ENCODE data around the gene SLC16A7. TPM values are rescaled to one million over a fixed set of nuclear protein-coding genes. Genes with fewer than 3 reads are reported as not detected.

SLC16A7 gene
- total RNA-seq, 1 donor from 2014 or later = 26.0 TPM

DNA sequence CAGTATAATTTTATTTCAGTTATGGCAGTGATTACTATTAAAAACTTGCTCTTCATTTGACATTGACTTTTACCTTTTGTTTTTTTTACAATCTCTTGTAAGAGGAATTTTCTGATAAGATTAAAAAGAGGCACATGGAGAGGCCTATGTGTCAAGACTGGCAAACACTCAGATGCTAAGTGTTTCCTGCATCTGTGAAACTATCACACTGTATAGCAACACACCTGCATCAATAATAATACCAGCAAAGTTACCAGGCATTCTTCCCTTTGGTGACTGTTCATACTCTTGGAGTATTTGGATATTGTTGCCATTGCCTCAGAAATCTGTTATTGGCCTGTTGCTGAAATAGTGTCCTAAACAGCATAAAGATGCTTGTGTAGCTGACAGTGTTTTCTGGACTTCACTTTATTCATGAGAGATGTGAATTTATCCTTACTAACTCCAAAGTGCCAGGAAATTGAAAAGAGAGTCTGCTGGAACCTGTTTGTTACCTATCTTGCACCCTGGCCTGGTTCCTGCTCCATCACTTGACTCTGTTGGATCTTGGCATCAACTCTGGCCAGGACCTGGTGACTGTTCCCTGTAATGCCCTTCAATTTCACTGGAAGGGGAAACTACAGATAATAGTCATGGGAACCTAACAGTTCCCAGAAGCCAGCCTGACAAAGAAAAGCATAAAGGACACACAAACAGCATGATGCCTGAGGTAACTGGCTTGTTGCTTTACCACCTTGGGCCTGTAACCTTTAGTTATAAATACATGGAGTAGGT lies 19.8 kb downstream of the SLC16A7 start:
- H3K4me3 ChIP-seq = no peak overlapping the region
- no peaks in the 10 kb centered on the region for H3K27me3 ChIP-seq
- intact Hi-C loops (cut with DNase I) = no loop called here
- ATAC-seq = peak; percentile 43
- TF ChIP-seq, protein P1, sequence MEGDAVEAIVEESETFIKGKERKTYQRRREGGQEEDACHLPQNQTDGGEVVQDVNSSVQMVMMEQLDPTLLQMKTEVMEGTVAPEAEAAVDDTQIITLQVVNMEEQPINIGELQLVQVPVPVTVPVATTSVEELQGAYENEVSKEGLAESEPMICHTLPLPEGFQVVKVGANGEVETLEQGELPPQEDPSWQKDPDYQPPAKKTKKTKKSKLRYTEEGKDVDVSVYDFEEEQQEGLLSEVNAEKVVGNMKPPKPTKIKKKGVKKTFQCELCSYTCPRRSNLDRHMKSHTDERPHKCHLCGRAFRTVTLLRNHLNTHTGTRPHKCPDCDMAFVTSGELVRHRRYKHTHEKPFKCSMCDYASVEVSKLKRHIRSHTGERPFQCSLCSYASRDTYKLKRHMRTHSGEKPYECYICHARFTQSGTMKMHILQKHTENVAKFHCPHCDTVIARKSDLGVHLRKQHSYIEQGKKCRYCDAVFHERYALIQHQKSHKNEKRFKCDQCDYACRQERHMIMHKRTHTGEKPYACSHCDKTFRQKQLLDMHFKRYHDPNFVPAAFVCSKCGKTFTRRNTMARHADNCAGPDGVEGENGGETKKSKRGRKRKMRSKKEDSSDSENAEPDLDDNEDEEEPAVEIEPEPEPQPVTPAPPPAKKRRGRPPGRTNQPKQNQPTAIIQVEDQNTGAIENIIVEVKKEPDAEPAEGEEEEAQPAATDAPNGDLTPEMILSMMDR (IDR thresholded peaks at IDR 0.05) = no peak
- no peak for DNase-seq
- no peak overlapping the region for H3K27ac ChIP-seq
- H3K9me3 ChIP-seq = peaks cover 8% of the 10 kb centered on the region
- no peaks in the 10 kb centered on the region for H3K36me3 ChIP-seq
- no peaks in the 10 kb centered on the region for H3K4me1 ChIP-seq

DNA sequence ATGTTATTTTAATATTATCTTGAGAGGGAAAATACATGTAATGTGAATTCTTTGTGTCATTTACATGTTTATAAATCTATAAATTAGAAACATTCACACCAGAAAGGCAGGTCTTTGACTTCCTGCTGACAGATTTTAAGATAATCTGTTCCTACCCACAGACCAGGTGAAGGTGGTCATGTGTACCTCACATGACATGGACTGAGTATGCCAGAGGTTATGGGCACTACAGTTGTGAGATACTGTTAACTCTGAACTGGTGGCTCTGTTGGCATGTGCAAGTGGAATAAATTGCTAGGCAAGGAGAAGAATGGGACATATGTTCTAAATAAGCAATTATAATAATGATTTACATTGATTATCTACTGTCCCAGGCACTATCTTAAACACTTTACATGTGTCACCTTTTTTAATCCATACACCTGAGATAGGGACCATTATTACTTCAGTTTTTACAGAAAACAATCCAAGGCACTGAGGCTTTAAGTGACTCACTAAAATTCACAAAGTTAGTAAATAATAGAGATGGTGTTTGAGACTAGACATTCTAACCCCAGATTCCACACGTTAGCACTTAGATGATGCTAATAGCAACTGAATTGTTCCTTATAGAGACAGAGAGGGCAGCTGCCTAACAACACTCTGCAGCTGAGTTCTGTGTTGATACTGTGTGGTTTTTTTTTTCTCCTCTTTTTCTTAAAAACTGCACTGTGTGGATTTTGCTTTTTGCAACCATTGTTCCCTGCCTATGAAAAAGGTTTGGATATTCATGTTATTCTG lies 23.8 kb downstream of the SLC16A7 start:
- H3K36me3 ChIP-seq = no peaks in the 10 kb centered on the region
- H3K27ac ChIP-seq = no peak overlapping the region
- no peak for DNase-seq
- intact Hi-C loops (cut with DNase I) = no loop called here
- no peaks in the 10 kb centered on the region for H3K9me3 ChIP-seq
- no peak overlapping the region for H3K4me3 ChIP-seq
- TF ChIP-seq, protein P1 (IDR thresholded peaks at IDR 0.05) = no peak
- no peaks in the 10 kb centered on the region for H3K27me3 ChIP-seq
- ATAC-seq = no peak
- no peaks in the 10 kb centered on the region for H3K4me1 ChIP-seq

DNA sequence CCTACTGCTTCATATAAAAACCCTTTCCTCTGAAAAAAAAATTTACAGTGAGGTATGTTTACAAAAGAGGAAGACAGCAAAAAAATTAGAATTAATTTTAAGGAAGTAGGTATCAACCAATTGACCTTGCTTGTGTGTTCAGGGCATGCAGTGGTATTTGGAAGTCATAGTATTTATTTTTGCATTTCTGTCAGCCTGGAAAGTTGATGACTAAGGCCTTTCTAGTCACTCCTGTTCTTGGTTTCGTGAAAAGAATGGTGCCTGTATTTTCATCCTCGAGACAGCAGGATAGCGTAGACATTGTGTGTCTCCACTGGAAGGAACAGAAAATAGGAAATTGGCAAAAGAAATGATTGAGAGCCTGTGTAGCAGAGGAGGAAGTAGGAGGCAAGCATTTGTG lies 24.5 kb downstream of the SLC16A7 start:
- Histone ChIP-seq H3K4me1 (no peaks in the 10 kb centered on the region), H3K36me3 (no peaks in the 10 kb centered on the region), H3K27ac (no peak overlapping the region), H3K4me3 (no peak overlapping the region), H3K27me3 (no peaks in the 10 kb centered on the region), H3K9me3 (no peaks in the 10 kb centered on the region)
- no peak for DNase-seq
- TF ChIP-seq, protein P1 (IDR thresholded peaks at IDR 0.05) = no peak
- ATAC-seq = peak; percentile 44
- intact Hi-C loops (cut with DNase I) = no loop called here

DNA sequence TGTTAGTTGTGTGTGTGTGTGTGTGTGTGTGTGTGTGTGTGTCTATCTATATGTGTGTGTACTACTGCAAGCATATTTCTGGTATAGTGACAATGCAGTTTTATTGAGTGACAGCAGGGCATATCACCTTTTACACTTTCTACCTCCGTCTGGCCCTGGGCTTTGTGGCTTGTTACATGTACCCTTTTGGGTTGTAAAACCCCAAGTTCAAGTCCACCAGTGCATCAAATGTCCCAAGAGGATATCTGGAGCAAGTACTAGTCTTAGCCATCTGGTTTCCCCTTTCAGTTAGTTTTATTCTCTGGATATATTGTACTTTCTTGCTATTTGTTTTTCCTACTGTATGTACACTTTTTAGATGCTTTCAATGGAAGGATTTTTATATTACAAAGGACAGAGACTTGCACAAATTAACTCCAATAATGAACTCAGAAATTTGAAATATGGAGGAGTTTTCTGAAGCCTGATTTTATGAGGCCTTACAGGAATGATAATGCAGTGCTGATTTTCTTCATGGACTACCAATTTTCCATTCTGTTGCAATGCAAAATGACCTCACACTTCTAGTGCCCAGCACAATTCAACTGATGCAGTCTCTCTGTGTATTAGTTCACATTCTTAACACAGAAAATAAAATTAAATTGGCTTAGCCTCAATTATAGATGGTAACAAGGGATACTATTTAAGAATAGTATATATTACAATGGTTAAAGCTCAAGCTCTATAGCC lies 29.1 kb downstream of the SLC16A7 start:
- Histone ChIP-seq H3K27me3 (no peaks in the 10 kb centered on the region), H3K27ac (no peak overlapping the region), H3K36me3 (no peaks in the 10 kb centered on the region), H3K4me3 (no peak overlapping the region), H3K9me3 (no peaks in the 10 kb centered on the region), H3K4me1 (no peaks in the 10 kb centered on the region)
- intact Hi-C loops (cut with DNase I) = no loop called here
- TF ChIP-seq, protein P1 (IDR thresholded peaks at IDR 0.05) = no peak
- ATAC-seq (no peak), DNase-seq (no peak)

DNA sequence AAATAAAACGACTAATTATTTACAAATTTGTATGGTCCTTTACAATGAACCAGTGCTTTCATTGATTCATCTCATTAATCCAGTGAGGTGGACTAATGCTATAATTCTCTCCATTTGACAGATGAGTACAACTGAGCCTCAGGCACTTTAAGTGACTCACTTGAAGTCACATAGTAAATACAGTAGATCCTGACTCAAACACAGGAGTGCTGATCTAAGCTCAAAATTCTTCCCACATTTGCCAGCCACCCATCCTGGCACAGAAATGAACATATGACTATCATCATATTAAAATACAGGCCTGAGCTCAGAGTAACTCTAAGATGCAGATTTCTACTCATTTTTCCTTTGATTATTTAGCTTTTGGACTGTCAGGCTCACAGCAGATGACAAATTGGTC lies 30.6 kb downstream of the SLC16A7 start:
- DNase-seq (no peak), ATAC-seq (no peak)
- TF ChIP-seq, protein P1 (IDR thresholded peaks at IDR 0.05) = no peak
- intact Hi-C loops (cut with DNase I) = no loop called here
- H3K27ac ChIP-seq = no peak overlapping the region
- H3K9me3 ChIP-seq = no peaks in the 10 kb centered on the region
- H3K27me3 ChIP-seq = no peaks in the 10 kb centered on the region
- no peaks in the 10 kb centered on the region for H3K4me1 ChIP-seq
- H3K36me3 ChIP-seq = no peaks in the 10 kb centered on the region
- no peak overlapping the region for H3K4me3 ChIP-seq

Measured in upper lobe of right lung (tissue), 1 donor.